T-helper 2 cell (primary cell): ENCODE results near the gene FHL2.
A peak's percentile ranks its signal among the peaks of the same experiment; 100 is the strongest.

Experiments
- DNase-seq, 5 experiments: peaks; one replicate each; pipeline versions ENCODE4 v3.0.0 to v3.0.0-alpha.2; 2012 to 2022

The FHL2 gene

GRCh38 chr2:105421053-105421452 is 22.2 kb upstream of the FHL2 start:
- no peak for DNase-seq

DNA sequence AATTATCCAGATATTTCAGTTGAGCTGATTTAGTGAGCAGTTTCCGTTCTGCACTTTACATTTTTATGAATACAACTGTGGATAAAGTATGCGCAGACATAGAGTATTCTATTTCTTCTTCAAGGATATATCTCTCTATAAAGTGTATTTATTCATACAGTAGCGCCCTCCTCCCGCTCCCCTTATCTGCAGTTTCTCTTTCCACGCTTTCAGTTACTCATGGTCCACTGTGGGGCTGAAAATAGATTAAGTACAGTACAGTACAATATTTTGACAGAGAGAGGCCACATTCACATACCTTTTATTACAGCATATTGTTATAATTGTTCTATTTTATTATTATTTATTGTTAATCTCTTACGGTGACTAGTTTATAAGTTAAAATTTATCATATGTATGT is 19.7 kb upstream of the FHL2 start:
- DNase-seq: no peak

- peak in 1 of 5 experiments; percentile 49 for DNase-seq
Observed at GRCh38 chr2:105417857-105418436, 19.1 kb upstream of the FHL2 start.

DNA sequence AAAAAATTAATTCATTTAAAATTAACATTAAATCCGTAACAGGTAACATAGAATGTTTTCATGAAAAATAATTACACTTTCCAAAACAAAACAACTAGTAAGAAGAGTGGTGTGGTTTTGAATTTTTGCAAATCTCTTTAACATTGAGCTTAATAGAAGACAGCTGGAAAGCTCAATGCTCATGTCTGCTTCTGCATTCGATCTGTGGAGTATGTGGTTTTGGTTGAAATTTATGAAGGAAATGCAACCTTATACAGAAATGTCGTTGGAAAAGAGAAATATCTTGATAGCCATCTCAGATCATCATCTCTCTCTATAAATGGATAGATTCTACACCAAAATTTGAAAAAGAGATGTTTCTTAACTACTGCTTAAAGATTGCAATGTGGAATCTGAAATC is 17.3 kb upstream of the FHL2 start:
- no peak for DNase-seq

- DNase-seq: no peak
Observed at GRCh38 chr2:105415007-105415406, 16.2 kb upstream of the FHL2 start.

GRCh38 chr2:105413206-105413605 is 14.4 kb upstream of the FHL2 start:
- DNase-seq: no peak

DNA sequence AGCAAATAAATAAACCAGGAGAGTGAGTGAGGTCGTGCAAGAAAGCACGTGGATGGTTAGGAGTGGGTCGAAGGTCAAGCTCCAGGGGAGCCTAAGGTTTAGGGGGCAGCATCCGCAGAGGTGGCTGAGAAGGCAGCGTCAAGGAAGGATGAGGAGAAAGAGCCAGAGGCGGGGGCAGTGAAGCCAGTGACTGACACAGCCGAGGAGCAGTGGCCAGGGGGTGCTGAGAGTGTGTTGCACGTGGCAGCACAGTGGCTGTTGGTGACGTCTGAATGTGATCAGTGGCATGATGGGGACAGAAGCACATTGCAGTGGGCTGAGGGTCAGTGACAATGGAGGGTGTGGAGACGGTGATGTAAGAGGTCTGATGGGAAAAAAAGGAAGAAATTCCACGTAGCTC is 13.7 kb upstream of the FHL2 start:
- DNase-seq: no peak

- DNase-seq: no peak
Observed at GRCh38 chr2:105411720-105412407, 13.0 kb upstream of the FHL2 start.

DNA sequence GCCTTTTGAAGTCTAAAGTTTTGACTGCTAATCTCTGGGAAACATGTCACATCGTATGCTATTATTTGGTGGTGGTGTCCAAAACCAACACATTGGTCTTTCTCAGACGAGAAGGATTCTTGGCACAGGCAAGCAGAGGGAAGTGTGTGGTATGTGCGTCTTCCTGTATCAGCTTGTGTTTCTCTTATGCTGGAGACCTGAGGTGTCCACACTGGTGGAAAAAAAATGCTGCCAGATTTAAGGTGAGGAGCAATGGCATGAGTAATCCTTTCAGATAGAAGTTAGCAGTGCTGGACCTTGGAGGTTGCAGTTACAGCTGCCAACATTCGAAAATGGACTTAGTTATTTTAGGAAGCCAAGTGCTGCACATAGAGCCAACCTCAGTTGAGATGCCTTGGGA is 11.7 kb upstream of the FHL2 start:
- no peak for DNase-seq

DNA sequence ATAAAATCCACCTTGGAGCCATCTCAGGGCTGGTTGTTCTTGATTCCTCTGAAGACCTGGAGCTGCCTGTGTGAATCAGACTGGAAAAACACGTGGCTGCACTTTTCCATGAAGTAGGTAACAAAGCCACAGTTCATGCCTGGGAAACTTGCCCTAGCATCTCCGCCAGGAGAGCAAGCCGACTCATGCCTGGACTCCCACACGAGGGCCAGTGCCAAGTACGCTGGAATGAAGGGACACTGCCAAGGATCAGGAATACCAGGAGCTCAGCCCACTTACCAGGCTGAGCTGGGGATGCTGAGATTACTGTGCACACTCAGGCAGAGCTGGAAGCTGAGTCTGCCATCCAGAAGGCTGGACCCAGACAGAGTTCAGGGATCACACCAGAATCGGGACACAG is 10.9 kb upstream of the FHL2 start:
- DNase-seq: no peak

GRCh38 chr2:105407946-105408743 is 9.3 kb upstream of the FHL2 start:
- DNase-seq: no peak

- no peak for DNase-seq
Observed at GRCh38 chr2:105406221-105406620, 7.4 kb upstream of the FHL2 start.

GRCh38 chr2:105405291-105405690 is 6.4 kb upstream of the FHL2 start:
- no peak for DNase-seq

GRCh38 chr2:105404736-105405135 is 5.9 kb upstream of the FHL2 start:
- DNase-seq: no peak

GRCh38 chr2:105403783-105404698 is 5.2 kb upstream of the FHL2 start:
- no peak for DNase-seq

- DNase-seq: no peak
Observed at GRCh38 chr2:105403241-105403782, 4.5 kb upstream of the FHL2 start.

GRCh38 chr2:105402809-105403208 is 4.0 kb upstream of the FHL2 start:
- DNase-seq: no peak

GRCh38 chr2:105401867-105402266 is 3.0 kb upstream of the FHL2 start:
- no peak for DNase-seq

- DNase-seq: no peak
Observed at GRCh38 chr2:105400138-105400540, 1.3 kb upstream of the FHL2 start.

- DNase-seq: no peak
Observed at GRCh38 chr2:105399207-105399861, 483 bp upstream of the FHL2 start.

- DNase-seq: no peak
Observed at GRCh38 chr2:105397953-105398335, 907 bp downstream of the FHL2 start.
